ENCODE measurements around the gene PIAS1. TPM values are rescaled to one million over a fixed set of nuclear protein-coding genes. Genes with fewer than 3 reads are reported as not detected.
A peak's percentile ranks its signal among the peaks of the same experiment; 100 is the strongest.

Gene PIAS1
- total and polyA plus RNA-seq, 9 of the 15 experiments (the other 6 are each of a cell fraction or from before 2014, with no cell fraction given), result 18.0 to 59.1 (median 28.5) TPM

DNA sequence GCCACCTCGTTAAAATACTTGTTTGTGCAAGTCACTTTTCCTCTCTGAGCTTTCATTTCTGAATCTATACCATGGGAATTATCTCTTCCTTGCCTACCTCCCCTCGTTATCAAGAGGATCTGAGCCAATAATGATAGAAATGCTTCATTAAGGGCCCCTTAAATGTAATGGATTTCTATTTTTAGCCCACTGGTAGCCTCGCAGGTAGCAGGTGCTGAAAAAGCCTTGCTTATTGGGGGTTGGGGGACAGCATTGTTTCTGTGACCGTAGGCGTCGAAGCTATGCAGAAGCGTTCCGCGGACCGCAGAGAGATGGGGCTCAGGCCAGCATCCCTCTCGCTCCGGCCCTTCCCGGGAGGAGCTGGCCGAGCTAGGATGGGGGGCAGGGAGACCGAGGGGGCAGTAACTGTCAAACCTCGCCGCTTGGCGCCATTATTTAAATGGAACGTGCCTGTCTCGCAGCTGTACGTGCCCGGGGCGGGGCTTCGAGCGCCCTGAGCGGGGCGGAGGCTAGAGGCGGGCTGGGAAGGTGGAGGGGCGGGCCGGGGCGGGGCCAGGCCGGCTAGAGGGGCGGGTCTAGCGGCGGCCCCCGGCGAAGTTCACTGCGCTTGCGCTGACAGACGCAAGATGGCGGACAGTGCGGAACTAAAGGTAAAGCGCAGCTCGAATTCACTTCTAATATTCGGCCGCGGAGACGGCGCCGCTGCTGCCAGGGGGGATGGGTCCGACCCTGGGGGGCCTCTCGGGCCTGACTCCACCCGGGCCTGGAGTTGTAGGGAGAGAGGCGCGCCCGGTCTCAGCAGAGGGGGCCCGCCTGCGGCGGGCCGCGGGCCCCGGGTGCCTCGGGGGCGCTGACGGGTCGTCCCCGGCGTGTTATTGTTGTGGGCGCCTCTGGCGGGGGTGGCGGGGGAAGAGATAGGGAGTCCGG, at the start of gene PIAS1 (continued):
- TF ChIP-seq, protein P1, sequence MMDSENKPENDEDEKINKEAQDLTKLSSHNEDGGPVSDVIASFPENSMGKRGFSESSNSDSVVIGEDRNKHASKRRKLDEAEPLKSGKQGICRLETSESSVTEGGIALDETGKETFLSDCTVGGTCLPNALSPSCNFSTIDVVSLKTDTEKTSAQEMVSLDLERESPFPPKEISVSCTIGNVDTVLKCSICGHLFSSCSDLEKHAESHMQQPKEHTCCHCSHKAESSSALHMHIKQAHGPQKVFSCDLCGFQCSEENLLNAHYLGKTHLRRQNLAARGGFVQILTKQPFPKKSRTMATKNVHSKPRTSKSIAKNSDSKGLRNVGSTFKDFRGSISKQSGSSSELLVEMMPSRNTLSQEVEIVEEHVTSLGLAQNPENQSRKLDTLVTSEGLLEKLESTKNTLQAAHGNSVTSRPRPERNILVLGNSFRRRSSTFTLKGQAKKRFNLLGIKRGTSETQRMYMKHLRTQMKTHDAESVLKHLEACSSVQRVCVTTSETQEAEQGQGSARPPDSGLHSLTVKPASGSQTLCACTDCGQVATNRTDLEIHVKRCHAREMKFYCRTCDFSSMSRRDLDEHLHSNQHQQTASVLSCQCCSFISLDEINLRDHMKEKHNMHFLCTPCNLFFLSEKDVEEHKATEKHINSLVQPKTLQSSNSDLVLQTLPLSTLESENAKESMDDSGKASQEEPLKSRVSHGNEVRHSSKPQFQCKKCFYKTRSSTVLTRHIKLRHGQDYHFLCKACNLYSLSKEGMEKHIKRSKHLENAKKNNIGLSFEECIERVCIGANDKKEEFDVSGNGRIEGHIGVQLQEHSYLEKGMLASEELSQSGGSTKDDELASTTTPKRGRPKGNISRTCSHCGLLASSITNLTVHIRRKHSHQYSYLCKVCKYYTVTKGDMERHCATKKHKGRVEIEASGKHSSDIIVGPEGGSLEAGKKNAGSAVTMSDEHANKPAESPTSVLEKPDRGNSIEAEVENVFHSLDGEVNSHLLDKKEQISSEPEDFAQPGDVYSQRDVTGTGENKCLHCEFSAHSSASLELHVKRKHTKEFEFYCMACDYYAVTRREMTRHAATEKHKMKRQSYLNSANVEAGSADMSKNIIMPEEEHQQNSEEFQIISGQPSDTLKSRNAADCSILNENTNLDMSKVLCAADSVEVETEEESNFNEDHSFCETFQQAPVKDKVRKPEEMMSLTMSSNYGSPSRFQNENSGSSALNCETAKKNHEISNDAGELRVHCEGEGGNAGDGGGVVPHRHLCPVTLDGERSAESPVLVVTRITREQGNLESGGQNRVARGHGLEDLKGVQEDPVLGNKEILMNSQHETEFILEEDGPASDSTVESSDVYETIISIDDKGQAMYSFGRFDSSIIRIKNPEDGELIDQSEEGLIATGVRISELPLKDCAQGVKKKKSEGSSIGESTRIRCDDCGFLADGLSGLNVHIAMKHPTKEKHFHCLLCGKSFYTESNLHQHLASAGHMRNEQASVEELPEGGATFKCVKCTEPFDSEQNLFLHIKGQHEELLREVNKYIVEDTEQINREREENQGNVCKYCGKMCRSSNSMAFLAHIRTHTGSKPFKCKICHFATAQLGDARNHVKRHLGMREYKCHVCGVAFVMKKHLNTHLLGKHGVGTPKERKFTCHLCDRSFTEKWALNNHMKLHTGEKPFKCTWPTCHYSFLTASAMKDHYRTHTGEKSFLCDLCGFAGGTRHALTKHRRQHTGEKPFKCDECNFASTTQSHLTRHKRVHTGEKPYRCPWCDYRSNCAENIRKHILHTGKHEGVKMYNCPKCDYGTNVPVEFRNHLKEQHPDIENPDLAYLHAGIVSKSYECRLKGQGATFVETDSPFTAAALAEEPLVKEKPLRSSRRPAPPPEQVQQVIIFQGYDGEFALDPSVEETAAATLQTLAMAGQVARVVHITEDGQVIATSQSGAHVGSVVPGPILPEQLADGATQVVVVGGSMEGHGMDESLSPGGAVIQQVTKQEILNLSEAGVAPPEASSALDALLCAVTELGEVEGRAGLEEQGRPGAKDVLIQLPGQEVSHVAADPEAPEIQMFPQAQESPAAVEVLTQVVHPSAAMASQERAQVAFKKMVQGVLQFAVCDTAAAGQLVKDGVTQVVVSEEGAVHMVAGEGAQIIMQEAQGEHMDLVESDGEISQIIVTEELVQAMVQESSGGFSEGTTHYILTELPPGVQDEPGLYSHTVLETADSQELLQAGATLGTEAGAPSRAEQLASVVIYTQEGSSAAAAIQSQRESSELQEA (IDR thresholded peaks at IDR 0.05; ENCODE audit: low read depth), result no peak
- TF ChIP-seq NFRKB (IDR thresholded peaks at IDR 0.05; ENCODE audit: low read depth), result peak; percentile 78; the same call in 1 of the 2 replicates
- no peak for TF ChIP-seq KAT7 (CRISPR knock-in tag; IDR thresholded peaks at IDR 0.05; ENCODE audit: borderline replicate concordance)
- TF ChIP-seq, protein P2, sequence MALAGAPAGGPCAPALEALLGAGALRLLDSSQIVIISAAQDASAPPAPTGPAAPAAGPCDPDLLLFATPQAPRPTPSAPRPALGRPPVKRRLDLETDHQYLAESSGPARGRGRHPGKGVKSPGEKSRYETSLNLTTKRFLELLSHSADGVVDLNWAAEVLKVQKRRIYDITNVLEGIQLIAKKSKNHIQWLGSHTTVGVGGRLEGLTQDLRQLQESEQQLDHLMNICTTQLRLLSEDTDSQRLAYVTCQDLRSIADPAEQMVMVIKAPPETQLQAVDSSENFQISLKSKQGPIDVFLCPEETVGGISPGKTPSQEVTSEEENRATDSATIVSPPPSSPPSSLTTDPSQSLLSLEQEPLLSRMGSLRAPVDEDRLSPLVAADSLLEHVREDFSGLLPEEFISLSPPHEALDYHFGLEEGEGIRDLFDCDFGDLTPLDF (CRISPR knock-in tag; IDR thresholded peaks at IDR 0.05), result peak; percentile 89
- no peak for TF ChIP-seq HOXB6 (CRISPR knock-in tag; IDR thresholded peaks at IDR 0.05; ENCODE audit: borderline replicate concordance)
- TF ChIP-seq, protein P3, sequence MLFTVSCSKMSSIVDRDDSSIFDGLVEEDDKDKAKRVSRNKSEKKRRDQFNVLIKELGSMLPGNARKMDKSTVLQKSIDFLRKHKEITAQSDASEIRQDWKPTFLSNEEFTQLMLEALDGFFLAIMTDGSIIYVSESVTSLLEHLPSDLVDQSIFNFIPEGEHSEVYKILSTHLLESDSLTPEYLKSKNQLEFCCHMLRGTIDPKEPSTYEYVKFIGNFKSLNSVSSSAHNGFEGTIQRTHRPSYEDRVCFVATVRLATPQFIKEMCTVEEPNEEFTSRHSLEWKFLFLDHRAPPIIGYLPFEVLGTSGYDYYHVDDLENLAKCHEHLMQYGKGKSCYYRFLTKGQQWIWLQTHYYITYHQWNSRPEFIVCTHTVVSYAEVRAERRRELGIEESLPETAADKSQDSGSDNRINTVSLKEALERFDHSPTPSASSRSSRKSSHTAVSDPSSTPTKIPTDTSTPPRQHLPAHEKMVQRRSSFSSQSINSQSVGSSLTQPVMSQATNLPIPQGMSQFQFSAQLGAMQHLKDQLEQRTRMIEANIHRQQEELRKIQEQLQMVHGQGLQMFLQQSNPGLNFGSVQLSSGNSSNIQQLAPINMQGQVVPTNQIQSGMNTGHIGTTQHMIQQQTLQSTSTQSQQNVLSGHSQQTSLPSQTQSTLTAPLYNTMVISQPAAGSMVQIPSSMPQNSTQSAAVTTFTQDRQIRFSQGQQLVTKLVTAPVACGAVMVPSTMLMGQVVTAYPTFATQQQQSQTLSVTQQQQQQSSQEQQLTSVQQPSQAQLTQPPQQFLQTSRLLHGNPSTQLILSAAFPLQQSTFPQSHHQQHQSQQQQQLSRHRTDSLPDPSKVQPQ (CRISPR knock-in tag; IDR thresholded peaks at IDR 0.05; ENCODE audit: borderline replicate concordance), result no peak
- TF ChIP-seq, protein P4, sequence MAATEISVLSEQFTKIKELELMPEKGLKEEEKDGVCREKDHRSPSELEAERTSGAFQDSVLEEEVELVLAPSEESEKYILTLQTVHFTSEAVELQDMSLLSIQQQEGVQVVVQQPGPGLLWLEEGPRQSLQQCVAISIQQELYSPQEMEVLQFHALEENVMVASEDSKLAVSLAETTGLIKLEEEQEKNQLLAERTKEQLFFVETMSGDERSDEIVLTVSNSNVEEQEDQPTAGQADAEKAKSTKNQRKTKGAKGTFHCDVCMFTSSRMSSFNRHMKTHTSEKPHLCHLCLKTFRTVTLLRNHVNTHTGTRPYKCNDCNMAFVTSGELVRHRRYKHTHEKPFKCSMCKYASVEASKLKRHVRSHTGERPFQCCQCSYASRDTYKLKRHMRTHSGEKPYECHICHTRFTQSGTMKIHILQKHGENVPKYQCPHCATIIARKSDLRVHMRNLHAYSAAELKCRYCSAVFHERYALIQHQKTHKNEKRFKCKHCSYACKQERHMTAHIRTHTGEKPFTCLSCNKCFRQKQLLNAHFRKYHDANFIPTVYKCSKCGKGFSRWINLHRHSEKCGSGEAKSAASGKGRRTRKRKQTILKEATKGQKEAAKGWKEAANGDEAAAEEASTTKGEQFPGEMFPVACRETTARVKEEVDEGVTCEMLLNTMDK (IDR thresholded peaks at IDR 0.05; ENCODE audit: borderline replicate concordance, insufficient read depth, low read depth, low read length, poor library complexity, severe bottlenecking), result peak; percentile 24
- peak; percentile 94 for TF ChIP-seq POLR2G (IDR thresholded peaks at IDR 0.05; ENCODE audit: low read depth, low read length)
- 0 out of 2 replicates have a peak, but pooled peaks have one; percentile 35 for TF ChIP-seq ETV1 (tag; conservative IDR thresholded peaks at IDR 0.05; ENCODE audit: low read depth)
- TF ChIP-seq FOXK2 (conservative IDR thresholded peaks at IDR 0.05 in 1 of 2, IDR thresholded peaks at IDR 0.05 in 1 of 2; ENCODE audit: low read depth in 2 of 2), result 0 out of 4 replicates have a peak, but pooled peaks of 1 of the 2 experiments have one; percentile 30

Data from K562 (cell line).